NCI-H748 (cell line): ENCODE data around the gene CCDC28B.
"Not testable (repeated sequence)": the region's sequence is repeated elsewhere in the genome, so short reads cannot be mapped to it uniquely, and the experiment has no call there.

Source experiments
- DNase-seq: peaks from one replicate; lab custom pipeline; 2025; ENCODE audit not compliant: unreplicated experiment; lab: John Stamatoyannopoulos, UW

The CCDC28B gene

GRCh38 chr1:32200226-32201010 is at the start of gene CCDC28B:
Gene CCDC28B, plus strand, starts transcription at chr1:32200595. Its CDS starts 1,341 bp downstream, at chr1:32201936.
- DNase-seq, result peak; percentile 69

- no peak for DNase-seq
Measured at GRCh38 chr1:32150847-32151246, 49.5 kb upstream of the CCDC28B start.

- DNase-seq, result no peak
Measured at GRCh38 chr1:32151319-32151787, 49.0 kb upstream of the CCDC28B start.

GRCh38 chr1:32159189-32159588 is 41.2 kb upstream of the CCDC28B start:
- DNase-seq, result no peak

GRCh38 chr1:32163405-32163804 is 37.0 kb upstream of the CCDC28B start:
- DNase-seq, result no peak

- not testable (repeated sequence) for DNase-seq
Measured at GRCh38 chr1:32165633-32166032, 34.8 kb upstream of the CCDC28B start.

- no peak for DNase-seq
Measured at GRCh38 chr1:32170991-32171390, 29.4 kb upstream of the CCDC28B start.

GRCh38 chr1:32172621-32173245 is 27.7 kb upstream of the CCDC28B start:
- no peak for DNase-seq

GRCh38 chr1:32178380-32179192 is 21.8 kb upstream of the CCDC28B start:
- DNase-seq, result no peak

- DNase-seq, result no peak
Measured at GRCh38 chr1:32179193-32179442, 21.3 kb upstream of the CCDC28B start.

GRCh38 chr1:32179443-32180185 is 20.8 kb upstream of the CCDC28B start, which contains the start of gene TXLNA:
Gene TXLNA, plus strand, starts transcription at chr1:32179675. Its CDS starts 671 bp downstream, at chr1:32180346.
- peak; percentile 92 for DNase-seq

- DNase-seq, result peak; percentile 48
Measured at GRCh38 chr1:32180186-32181060, 20.0 kb upstream of the CCDC28B start.

- DNase-seq, result no peak
Measured at GRCh38 chr1:32181065-32181464, 19.3 kb upstream of the CCDC28B start.

- no peak for DNase-seq
Measured at GRCh38 chr1:32181563-32181962, 18.8 kb upstream of the CCDC28B start.

- DNase-seq, result no peak
Measured at GRCh38 chr1:32182060-32182459, 18.3 kb upstream of the CCDC28B start.

- DNase-seq, result no peak
Measured at GRCh38 chr1:32184650-32185049, 15.7 kb upstream of the CCDC28B start.

- no peak for DNase-seq
Measured at GRCh38 chr1:32186077-32186476, 14.3 kb upstream of the CCDC28B start.

GRCh38 chr1:32186491-32186890 is 13.9 kb upstream of the CCDC28B start:
- no peak for DNase-seq

GRCh38 chr1:32187850-32188249 is 12.5 kb upstream of the CCDC28B start:
- DNase-seq, result no peak
